Coronary artery (tissue), 2 donors: ENCODE data around the gene LRRD1.

Experiments
- DNase-seq: peaks from one replicate; pipeline ENCODE4 v3.0.0-alpha.2; 2017; ENCODE audit warnings: low spot score
- H3K27ac ChIP-seq, 2 donors: fragments of 200-600 bp; sonication (generic); one replicate each; pipeline ENCODE4 v1.5.1; 2016 to 2019
- H3K4me3 ChIP-seq: fragments of 200-600 bp; sonication (generic); 2 replicates; pipeline ENCODE4 v1.5.1; 2016; ENCODE audit warnings: mild to moderate bottlenecking, moderate library complexity
- TF ChIP-seq, protein P1 (sequence below): fragments of 200-600 bp; sonication (generic); IDR thresholded peaks from one replicate; pipeline ENCODE4 v1.5.1; 2019; ENCODE audit warnings: antibody characterized with exemption

The LRRD1 gene

DNA sequence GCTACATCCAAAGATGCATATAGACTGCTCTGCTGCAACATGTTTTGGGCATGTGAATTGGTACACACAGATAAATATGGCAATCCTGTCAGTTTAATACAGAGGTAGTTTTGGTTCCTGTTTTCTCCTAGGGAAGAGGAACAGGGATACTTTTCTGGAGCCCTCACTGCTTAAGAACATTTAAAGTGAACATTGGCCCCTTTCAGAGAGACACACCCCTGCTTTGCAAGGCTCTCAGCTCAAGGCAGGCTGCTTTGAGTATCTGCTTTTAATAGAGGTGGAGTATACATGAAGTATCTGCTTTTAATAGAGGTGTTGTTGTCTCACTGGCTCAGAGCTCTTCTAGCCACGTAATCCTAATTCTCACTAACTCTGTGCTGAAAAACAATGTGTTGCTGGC, 83.6 kb downstream of the LRRD1 start:
- TF ChIP-seq, protein P1, sequence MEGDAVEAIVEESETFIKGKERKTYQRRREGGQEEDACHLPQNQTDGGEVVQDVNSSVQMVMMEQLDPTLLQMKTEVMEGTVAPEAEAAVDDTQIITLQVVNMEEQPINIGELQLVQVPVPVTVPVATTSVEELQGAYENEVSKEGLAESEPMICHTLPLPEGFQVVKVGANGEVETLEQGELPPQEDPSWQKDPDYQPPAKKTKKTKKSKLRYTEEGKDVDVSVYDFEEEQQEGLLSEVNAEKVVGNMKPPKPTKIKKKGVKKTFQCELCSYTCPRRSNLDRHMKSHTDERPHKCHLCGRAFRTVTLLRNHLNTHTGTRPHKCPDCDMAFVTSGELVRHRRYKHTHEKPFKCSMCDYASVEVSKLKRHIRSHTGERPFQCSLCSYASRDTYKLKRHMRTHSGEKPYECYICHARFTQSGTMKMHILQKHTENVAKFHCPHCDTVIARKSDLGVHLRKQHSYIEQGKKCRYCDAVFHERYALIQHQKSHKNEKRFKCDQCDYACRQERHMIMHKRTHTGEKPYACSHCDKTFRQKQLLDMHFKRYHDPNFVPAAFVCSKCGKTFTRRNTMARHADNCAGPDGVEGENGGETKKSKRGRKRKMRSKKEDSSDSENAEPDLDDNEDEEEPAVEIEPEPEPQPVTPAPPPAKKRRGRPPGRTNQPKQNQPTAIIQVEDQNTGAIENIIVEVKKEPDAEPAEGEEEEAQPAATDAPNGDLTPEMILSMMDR = no peak
- Histone ChIP-seq H3K4me3 (no peak overlapping the region), H3K27ac (no peak overlapping the region)
- no peak for DNase-seq
